Calu3 (cell line): ENCODE data around the gene CAPN2. TPM values are rescaled to one million over a fixed set of nuclear protein-coding genes. Genes with fewer than 3 reads are reported as not detected.
A peak's percentile ranks its signal among the peaks of the same experiment; 100 is the strongest.

Experiments used
- BruUV-seq: library from RNA; stranded (reverse); fragments of 400-500 nt; replicated peaks from 2 replicates; lab custom pipeline; 2021; lab: Mats Ljungman, UMichigan
- CTCF ChIA-PET: fragments of 300-600 bp; sonication (Branson Sonifier 250); formaldehyde crosslinking; loops from one replicate; lab custom pipeline; 2022; ENCODE audit warnings: antibody characterized with exemption; lab: Charles Lee
- DNase-seq: peaks from one replicate; pipeline ENCODE4 v3.0.0; 2022
- H3K27ac Mint-ChIP-seq: one replicate; pipeline ENCODE4 v1.8.0; 2022; ENCODE audit warnings: mixed read lengths; ENCODE audit not compliant: unreplicated experiment
- H3K27me3 Mint-ChIP-seq: one replicate; pipeline ENCODE4 v1.8.0; 2022; ENCODE audit warnings: mixed read lengths; ENCODE audit not compliant: unreplicated experiment
- H3K36me3 Mint-ChIP-seq: one replicate; pipeline ENCODE4 v1.8.0; 2022; ENCODE audit warnings: mild to moderate bottlenecking, moderate library complexity, mixed read lengths; ENCODE audit not compliant: insufficient read depth, unreplicated experiment
- H3K4me1 Mint-ChIP-seq: one replicate; pipeline ENCODE4 v1.8.0; 2022; ENCODE audit warnings: mild to moderate bottlenecking, low read depth, mixed read lengths; ENCODE audit not compliant: unreplicated experiment
- H3K4me3 Mint-ChIP-seq: one replicate; pipeline ENCODE4 v1.8.0; 2022; ENCODE audit warnings: mild to moderate bottlenecking, low read depth, moderate library complexity, mixed read lengths; ENCODE audit not compliant: unreplicated experiment
- H3K9me3 Mint-ChIP-seq: one replicate; pipeline ENCODE4 v1.8.0; 2022; ENCODE audit warnings: low read depth, mixed read lengths; ENCODE audit not compliant: unreplicated experiment
- intact Hi-C: fragments of 100-400 bp; cut with micrococcal nuclease; formaldehyde crosslinking; loops from one replicate; pipeline ENCODE4 v1.10.0; 2022; ENCODE audit not compliant: unreplicated experiment
- total RNA-seq: library from RNA; stranded (reverse); gene quantifications from 2 replicates; pipeline ENCODE4 v1.2.3, GENCODE V29; 2022
- TF ChIP-seq, protein P1 (sequence below): fragments of 200-600 bp; IDR thresholded peaks from one replicate; pipeline ENCODE4 v1.8.0; 2022; ENCODE audit warnings: antibody characterized with exemption; ENCODE audit not compliant: unreplicated experiment

Gene CAPN2
- total RNA-seq, 1 experiment from 2014 or later = 266 TPM

DNA sequence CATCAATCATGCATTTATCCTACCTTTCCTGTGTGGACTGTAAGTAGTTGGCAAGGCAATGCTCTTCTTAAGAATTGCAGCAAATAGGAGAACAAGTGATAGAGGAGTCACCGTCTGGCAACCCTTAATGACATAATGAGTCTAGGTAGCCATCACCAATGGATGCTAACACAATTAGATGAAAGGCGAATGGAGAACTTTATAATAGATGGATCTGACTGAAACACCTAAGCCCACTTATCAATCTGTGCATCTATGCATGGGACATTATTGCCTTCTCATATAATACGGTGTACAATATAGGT, 27.9 kb upstream of the CAPN2 start:
- Mint-ChIP-seq H3K27ac (no peak overlapping the region), H3K4me1 (peaks cover 11% of the 10 kb centered on the region), H3K9me3 (no peaks in the 10 kb centered on the region), H3K27me3 (no peaks in the 10 kb centered on the region), H3K36me3 (no peaks in the 10 kb centered on the region), H3K4me3 (no peak overlapping the region)
- DNase-seq = no peak
- CTCF ChIA-PET = interaction anchor here (1.0 to 1.8 kb wide), 4 partner anchors 128 to 595 kb away, joined by 6 to 36 read pairs (median 12); no protein-coding TSS in a partner anchor
- TF ChIP-seq, protein P1, sequence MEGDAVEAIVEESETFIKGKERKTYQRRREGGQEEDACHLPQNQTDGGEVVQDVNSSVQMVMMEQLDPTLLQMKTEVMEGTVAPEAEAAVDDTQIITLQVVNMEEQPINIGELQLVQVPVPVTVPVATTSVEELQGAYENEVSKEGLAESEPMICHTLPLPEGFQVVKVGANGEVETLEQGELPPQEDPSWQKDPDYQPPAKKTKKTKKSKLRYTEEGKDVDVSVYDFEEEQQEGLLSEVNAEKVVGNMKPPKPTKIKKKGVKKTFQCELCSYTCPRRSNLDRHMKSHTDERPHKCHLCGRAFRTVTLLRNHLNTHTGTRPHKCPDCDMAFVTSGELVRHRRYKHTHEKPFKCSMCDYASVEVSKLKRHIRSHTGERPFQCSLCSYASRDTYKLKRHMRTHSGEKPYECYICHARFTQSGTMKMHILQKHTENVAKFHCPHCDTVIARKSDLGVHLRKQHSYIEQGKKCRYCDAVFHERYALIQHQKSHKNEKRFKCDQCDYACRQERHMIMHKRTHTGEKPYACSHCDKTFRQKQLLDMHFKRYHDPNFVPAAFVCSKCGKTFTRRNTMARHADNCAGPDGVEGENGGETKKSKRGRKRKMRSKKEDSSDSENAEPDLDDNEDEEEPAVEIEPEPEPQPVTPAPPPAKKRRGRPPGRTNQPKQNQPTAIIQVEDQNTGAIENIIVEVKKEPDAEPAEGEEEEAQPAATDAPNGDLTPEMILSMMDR = peak; percentile 10
- BruUV-seq = no TSS peak
- intact Hi-C loops = loop anchor here (1.0 to 10.0 kb wide), 4 partner anchors 153 to 892 kb away; no protein-coding TSS in a partner anchor

DNA sequence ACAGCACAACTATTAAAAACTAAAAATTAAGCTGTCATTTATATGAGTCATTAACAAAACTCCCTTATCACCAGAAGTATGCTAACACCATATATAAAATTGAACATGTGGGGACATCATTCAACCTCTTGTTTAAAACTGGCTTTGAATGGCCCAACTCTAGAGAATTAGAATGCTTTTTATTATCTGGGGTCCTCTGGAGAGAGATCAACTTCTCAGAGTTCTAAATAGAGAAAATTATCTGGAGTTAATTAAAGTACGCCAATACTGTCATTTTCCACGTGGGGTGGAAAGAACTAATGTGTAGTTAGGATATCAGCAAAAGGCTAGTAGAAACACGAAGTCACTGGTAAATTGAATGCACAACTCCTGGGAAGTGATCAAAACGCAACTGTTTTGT, 21.2 kb upstream of the CAPN2 start:
- Mint-ChIP-seq H3K27ac (no peak overlapping the region), H3K36me3 (peaks cover 4% of the 10 kb centered on the region), H3K27me3 (no peaks in the 10 kb centered on the region), H3K9me3 (no peaks in the 10 kb centered on the region), H3K4me3 (no peak overlapping the region), H3K4me1 (peaks cover 3% of the 10 kb centered on the region)
- CTCF ChIA-PET = no interaction called here
- no TSS peak for BruUV-seq
- intact Hi-C loops = no loop called here
- no peak for DNase-seq
- TF ChIP-seq, protein P1 = no peak

GRCh38 chr1:223695014-223695548, 17.3 kb upstream of the CAPN2 start:
- DNase-seq = no peak
- CTCF ChIA-PET = interaction anchor here (0.7 to 1.1 kb wide), 2 partner anchors 12 to 438 kb away, joined by 3 read pairs; no protein-coding TSS in a partner anchor
- intact Hi-C loops = no loop called here
- Mint-ChIP-seq H3K4me1 (peaks cover 19% of the 10 kb centered on the region), H3K36me3 (peaks cover 6% of the 10 kb centered on the region), H3K4me3 (no peak overlapping the region), H3K27ac (no peak overlapping the region), H3K9me3 (no peaks in the 10 kb centered on the region), H3K27me3 (no peaks in the 10 kb centered on the region)
- BruUV-seq = no TSS peak
- TF ChIP-seq, protein P1 = no peak

DNA sequence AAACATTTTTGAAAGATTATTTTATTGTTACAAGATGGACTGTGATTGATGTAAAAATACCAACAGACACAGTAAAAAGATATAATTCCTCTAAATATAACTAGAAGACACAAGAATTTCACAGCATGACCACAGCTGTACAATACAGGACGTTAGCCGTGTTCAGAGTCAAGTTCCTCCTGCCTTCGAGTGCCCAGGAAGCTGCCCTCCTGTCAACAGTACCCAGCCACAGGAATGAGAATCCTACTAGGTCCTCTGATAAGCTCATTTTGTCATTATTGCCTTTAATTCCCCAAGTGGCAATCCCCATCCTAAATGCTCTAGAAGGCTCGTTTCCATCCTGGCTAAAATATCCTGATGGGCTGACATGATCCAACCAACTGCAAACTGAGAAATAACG, 16.4 kb upstream of the CAPN2 start:
- TF ChIP-seq, protein P1 = no peak
- no TSS peak for BruUV-seq
- intact Hi-C loops = no loop called here
- no peaks in the 10 kb centered on the region for H3K27me3 Mint-ChIP-seq
- H3K36me3 Mint-ChIP-seq = peaks cover 15% of the 10 kb centered on the region
- no peak overlapping the region for H3K4me3 Mint-ChIP-seq
- no peak overlapping the region for H3K27ac Mint-ChIP-seq
- peaks cover 28% of the 10 kb centered on the region for H3K4me1 Mint-ChIP-seq
- CTCF ChIA-PET = interaction anchor here (0.5 to 1.4 kb wide), 6 partner anchors 12 to 898 kb away, joined by 3 to 10 read pairs (median 4); no protein-coding TSS in a partner anchor
- no peaks in the 10 kb centered on the region for H3K9me3 Mint-ChIP-seq
- no peak for DNase-seq
